AG04449 (cell line): ENCODE results near the gene LIMA1.
"Not testable (repeated sequence)": the region's sequence is repeated elsewhere in the genome, so short reads cannot be mapped to it uniquely, and the experiment has no call there.

Source experiments
- CTCF ChIA-PET: fragments of 350-600 bp; formaldehyde crosslinking; extraction: SDS; loops from one replicate; lab custom pipeline; 2021; ENCODE audit warnings: antibody characterized with exemption; lab: Yijun Ruan, JAX
- POLR2A ChIA-PET: fragments of 400-600, 350-600 bp; formaldehyde crosslinking; extraction: SDS; loops from one replicate; lab custom pipeline; 2020; ENCODE audit warnings: antibody characterized with exemption, inconsistent platforms; lab: Yijun Ruan, JAX
- DNase-seq: peaks from one replicate; pipeline ENCODE4 v3.0.0-alpha.2; 2010; ENCODE audit warnings: low read depth, low spot score
- H3K4me3 ChIP-seq: 2 replicates; pipeline ENCODE4 v1.5.1; 2011; ENCODE audit warnings: low read depth, mild to moderate bottlenecking, control low read depth, low read length
- TF ChIP-seq, protein P1 (sequence below): IDR thresholded peaks from one replicate; pipeline ENCODE4 v1.5.1; 2011; ENCODE audit warnings: mild to moderate bottlenecking, moderate library complexity, low read length, control low read depth, inconsistent platforms; ENCODE audit not compliant: insufficient read depth; ENCODE audit errors: missing control alignments

The LIMA1 gene

DNA sequence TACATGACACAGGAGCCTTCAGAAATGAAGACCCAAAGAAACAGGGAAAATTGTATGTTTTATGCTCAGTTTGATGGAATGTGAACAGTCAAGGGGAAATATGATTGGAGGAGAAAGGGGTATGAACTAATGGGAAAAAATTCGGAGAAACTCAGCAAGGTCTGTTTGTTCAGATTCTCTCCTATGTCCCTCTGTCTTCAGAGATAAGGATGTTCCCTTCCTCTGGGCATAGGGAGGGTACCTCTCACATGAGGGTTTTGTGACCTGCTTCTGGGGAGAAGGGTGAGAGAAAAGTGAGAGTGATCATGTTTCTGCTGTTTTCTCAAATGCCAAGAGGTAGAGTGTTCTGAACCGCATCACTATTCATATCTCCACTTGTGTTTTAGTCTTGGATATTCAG, 26.6 kb upstream of the LIMA1 start:
- no peak overlapping the region for H3K4me3 ChIP-seq
- POLR2A ChIA-PET: interaction anchor here (1.2 kb wide), 1 partner anchor 89 kb away, joined by 3 read pairs; no protein-coding TSS in a partner anchor
- DNase-seq: no peak
- CTCF ChIA-PET: interaction anchor here (3.1 kb wide), 1 partner anchor 133 kb away, joined by 13 read pairs; no protein-coding TSS in a partner anchor
- TF ChIP-seq, protein P1, sequence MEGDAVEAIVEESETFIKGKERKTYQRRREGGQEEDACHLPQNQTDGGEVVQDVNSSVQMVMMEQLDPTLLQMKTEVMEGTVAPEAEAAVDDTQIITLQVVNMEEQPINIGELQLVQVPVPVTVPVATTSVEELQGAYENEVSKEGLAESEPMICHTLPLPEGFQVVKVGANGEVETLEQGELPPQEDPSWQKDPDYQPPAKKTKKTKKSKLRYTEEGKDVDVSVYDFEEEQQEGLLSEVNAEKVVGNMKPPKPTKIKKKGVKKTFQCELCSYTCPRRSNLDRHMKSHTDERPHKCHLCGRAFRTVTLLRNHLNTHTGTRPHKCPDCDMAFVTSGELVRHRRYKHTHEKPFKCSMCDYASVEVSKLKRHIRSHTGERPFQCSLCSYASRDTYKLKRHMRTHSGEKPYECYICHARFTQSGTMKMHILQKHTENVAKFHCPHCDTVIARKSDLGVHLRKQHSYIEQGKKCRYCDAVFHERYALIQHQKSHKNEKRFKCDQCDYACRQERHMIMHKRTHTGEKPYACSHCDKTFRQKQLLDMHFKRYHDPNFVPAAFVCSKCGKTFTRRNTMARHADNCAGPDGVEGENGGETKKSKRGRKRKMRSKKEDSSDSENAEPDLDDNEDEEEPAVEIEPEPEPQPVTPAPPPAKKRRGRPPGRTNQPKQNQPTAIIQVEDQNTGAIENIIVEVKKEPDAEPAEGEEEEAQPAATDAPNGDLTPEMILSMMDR: no peak

DNA sequence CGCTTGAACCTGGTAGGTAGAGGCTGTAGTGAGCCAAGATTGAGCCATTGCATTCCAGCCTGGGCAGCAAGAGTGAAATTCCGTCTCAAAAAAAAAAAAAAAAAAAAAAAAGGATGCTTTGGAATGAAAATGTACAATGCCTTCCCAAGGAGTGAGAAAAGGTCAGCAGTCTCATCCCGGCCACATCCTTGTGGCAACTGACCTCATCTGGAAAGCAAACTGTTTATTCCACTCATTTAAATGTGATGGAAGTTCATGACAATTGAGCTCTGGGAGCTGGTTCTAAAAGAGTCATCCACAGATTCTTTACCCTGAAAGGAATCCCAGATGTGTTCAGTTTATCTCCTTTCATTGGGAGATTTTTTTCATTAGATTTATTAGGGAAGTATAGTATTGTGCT, 19.4 kb upstream of the LIMA1 start:
- TF ChIP-seq, protein P1: no peak
- DNase-seq: no peak
- CTCF ChIA-PET: interaction anchor here (1.2 to 2.5 kb wide), 3 partner anchors 12 to 19 kb away, joined by 4 to 9 read pairs (median 5); partner anchors contain the start of gene LIMA1
- no peak overlapping the region for H3K4me3 ChIP-seq
- POLR2A ChIA-PET: interaction anchor here (0.6 to 1.8 kb wide), 2 partner anchors 82 to 218 kb away, joined by 3 to 6 read pairs; partner anchors contain the start of gene SMARCD1

DNA sequence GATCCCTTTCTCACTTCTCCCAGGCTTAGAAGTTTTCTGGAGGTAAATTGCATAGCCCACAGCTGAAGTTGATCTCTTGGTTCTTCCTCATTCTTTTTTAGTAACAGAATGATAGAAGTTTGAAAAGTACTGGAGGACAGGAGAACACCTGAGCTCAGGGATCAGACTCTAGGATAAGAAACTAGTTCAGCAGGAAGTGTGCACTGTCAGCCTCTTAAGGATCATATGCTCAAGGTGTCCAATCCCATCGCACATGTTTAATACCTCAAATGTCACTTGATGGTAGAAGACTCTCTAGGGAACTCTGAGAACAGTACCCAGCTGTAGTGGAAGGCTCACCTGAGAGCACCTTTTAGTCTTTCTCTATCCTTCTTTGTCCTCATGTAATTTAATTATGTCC, 14.7 kb upstream of the LIMA1 start:
- ChIA-PET CTCF (interaction anchor here (0.7 to 1.7 kb wide), 5 partner anchors 9 to 115 kb away, joined by 3 to 5 read pairs (median 3); partner anchors contain the start of gene LIMA1), POLR2A (no interaction called here)
- DNase-seq: no peak
- H3K4me3 ChIP-seq: no peak overlapping the region
- TF ChIP-seq, protein P1: no peak

DNA sequence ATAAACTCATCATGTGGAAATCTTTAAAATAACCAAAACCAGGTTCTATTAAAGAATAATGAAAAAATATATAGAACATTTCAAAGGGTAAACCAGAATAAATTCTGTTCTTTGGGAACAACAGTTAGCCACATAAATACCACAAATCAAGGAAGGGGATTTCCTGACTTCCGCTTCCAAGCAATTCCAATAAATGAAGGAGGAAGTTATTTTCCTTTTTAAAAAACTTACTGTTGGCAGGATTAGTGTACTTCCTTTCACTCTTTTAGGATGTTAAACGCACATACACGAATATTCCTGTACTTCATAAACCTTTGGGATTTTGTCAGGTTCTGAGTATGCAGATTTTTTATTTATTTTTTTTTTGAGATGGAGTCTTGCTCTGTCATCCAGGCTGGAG, 13.7 kb upstream of the LIMA1 start:
- POLR2A ChIA-PET: no interaction called here
- TF ChIP-seq, protein P1: no peak
- CTCF ChIA-PET: interaction anchor here (0.8 to 1.2 kb wide), 4 partner anchors 13 to 209 kb away, joined by 3 to 5 read pairs (median 4); partner anchors contain the start of gene LIMA1
- no peak for DNase-seq
- no peak overlapping the region for H3K4me3 ChIP-seq

DNA sequence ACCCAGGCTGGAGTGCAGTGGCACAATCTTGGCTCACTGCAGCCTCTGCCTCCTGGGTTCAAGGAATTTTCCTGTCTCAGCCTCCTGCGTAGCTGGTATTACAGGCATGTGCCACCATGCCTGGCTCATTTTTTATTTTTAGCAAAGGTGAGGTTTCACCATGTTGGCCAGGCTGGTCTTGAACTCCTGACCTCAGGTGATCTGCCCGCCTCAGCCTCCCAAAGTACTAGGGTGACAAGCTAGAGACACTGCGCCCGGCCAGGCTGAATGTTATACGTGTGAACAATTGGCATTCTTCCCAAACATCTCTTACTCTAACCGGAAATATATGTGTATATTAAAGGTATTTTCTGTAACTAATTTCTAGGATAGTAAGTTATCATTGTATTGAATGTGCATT, 13.2 kb upstream of the LIMA1 start:
- ChIA-PET CTCF (interaction anchor here (1.1 kb wide), 1 partner anchor 209 kb away, joined by 5 read pairs; no protein-coding TSS in a partner anchor), POLR2A (no interaction called here)
- no peak overlapping the region for H3K4me3 ChIP-seq
- no peak for DNase-seq
- TF ChIP-seq, protein P1: no peak

DNA sequence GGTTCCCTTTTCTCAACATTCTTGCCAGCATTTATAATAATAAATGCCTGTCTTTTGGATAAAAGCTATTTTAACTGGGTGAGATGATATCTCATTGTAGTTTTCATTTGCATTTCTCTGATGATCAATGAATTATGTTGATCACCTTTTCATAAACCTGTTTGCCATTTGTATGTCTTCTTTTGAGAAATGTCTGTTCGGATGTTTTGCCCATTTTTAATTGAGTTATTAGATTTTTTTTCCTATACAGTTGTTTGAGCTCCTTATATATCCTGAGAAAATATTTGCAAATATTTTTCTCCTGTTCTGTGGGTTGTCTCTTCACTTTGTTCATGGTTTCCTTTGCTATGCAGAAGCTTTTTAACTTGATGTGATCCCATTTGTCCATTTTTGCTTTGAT, 8.1 kb upstream of the LIMA1 start:
- ChIA-PET CTCF (interaction anchor here (1.4 to 1.9 kb wide), 2 partner anchors 12 to 24 kb away, joined by 5 to 7 read pairs; no protein-coding TSS in a partner anchor), POLR2A (no interaction called here)
- no peak for DNase-seq
- H3K4me3 ChIP-seq: no peak overlapping the region
- TF ChIP-seq, protein P1: no peak

DNA sequence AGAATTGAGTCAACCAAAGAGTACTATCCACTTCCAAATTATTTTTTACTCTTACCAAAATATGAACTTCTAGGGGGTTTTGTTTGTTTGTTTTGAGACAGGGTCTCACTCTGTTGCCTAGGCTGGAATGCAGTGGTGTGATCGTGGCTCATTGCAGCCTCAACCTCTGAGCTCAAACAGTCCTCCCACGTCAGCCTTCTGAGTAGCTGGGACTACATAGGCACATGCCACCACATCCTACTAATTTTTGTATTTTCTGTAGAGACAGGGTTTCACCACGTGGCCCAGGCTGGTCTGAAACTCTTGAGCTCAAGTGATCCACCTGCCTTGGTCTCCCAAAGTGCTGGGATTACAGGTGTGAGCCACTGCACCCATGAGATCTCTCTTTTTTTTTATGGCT, 7.4 kb upstream of the LIMA1 start:
- CTCF ChIA-PET: interaction anchor here (1.4 to 1.9 kb wide), 2 partner anchors 12 to 24 kb away, joined by 5 to 7 read pairs; no protein-coding TSS in a partner anchor
- POLR2A ChIA-PET, H3K4me3 ChIP-seq, DNase-seq: not testable (repeated sequence)
